Panc1 (cell line): ENCODE measurements around the gene TTYH2.

ENCODE experiments used
- CTCF ChIP-seq: fragments of 450-650 bp; IDR thresholded peaks from 2 replicates; pipeline ENCODE4 v1.5.1; 2017; ENCODE audit warnings: mild to moderate bottlenecking
- POLR2AphosphoS5 ChIP-seq: IDR thresholded peaks from 2 replicates; pipeline ENCODE4 v1.6.1; 2012; ENCODE audit warnings: mild to moderate bottlenecking, low read depth, low read length, moderate library complexity

DNA sequence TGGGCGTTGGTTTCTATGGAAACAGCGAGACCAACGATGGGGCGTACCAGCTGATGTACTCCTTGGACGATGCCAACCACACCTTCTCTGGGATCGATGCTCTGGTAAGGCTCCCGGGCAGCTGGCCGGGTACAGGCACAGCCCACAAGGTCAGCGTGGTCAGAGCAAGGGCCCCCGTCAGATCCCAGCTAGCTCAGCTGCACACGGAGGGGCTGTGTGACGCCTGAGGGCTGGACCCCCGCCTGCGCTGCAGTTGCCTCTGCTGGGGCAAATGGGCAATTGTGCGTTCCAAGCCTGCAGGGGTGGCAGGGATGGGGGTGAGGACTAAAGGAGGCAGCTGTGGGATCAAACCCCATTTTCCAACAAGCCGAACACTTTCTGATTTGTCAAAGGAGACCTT lies 17.5 kb downstream of the TTYH2 start:
- no peak for TF ChIP-seq CTCF
- no peak for TF ChIP-seq POLR2AphosphoS5
